Thoracic aorta (tissue), 2 donors: ENCODE measurements around the gene ATG7. TPM values are rescaled to one million over a fixed set of nuclear protein-coding genes. Genes with fewer than 3 reads are reported as not detected.

Experiments
- ATAC-seq: fragments of 150-250 bp; one replicate; pipeline ENCODE4 v1.8.0; 2017; ENCODE audit warnings: low read depth; ENCODE audit not compliant: insufficient number of reproducible peaks, low FRiP score
- DNase-seq: peaks from one replicate; pipeline ENCODE4 v3.0.0-alpha.2; 2020; ENCODE audit warnings: low spot score
- H3K27ac ChIP-seq, 2 donors: fragments of 200-600 bp; sonication (generic); 1 replicate in 1 of 2; 2 replicates in 1 of 2; pipeline ENCODE4 v1.5.1; 2016; ENCODE audit warnings: mild to moderate bottlenecking in 2 of 2, moderate library complexity in 2 of 2
- H3K27me3 ChIP-seq: fragments of 200-600 bp; sonication (generic); replicated peaks from 2 replicates; pipeline ENCODE4 v1.6.0; 2016; ENCODE audit warnings: mild to moderate bottlenecking; ENCODE audit not compliant: insufficient read depth
- H3K36me3 ChIP-seq: fragments of 200-600 bp; sonication (generic); one replicate; pipeline ENCODE4 v1.5.1; 2016
- H3K4me1 ChIP-seq, 2 donors: fragments of 200-600 bp; sonication (generic); 1 replicate in 1 of 2; 2 replicates in 1 of 2; pipeline versions ENCODE4 v1.5.1 to v1.6.0; 2016; ENCODE audit warnings: low read depth in 2 of 2, mild to moderate bottlenecking in 1 of 2; ENCODE audit not compliant: control insufficient read depth in 1 of 2
- H3K4me3 ChIP-seq: fragments of 200-600 bp; sonication (generic); 2 replicates; pipeline ENCODE4 v1.5.1; 2016; ENCODE audit warnings: mild to moderate bottlenecking
- H3K9me3 ChIP-seq: fragments of 200-600 bp; sonication (generic); 2 replicates; pipeline ENCODE4 v1.5.1; 2016
- CTCF ChIP-seq: fragments of 200-600 bp; sonication (generic); IDR thresholded peaks from one replicate; pipeline ENCODE4 v1.5.1; 2019; ENCODE audit warnings: antibody characterized with exemption
- total RNA-seq, 2 donors: library from RNA; depleted of rRNA; stranded (reverse); fragments of >200 nt; gene quantifications; one replicate each; pipeline versions ENCODE4 v1.1.0 to v1.2.3, GENCODE V29; 2016

The ATG7 gene
- total RNA-seq, 2 donors from 2014 or later, result 56.6 to 88.3 TPM

- ATAC-seq, result no peak
- Histone ChIP-seq H3K4me3 (no peak overlapping the region), H3K4me1 (peaks cover 34 to 48% of the 10 kb centered on the region in 2 donors), H3K27ac (peak overlapping the region; percentile 83 to 90), H3K27me3 (no peaks in the 10 kb centered on the region), H3K36me3 (no peaks in the 10 kb centered on the region), H3K9me3 (no peaks in the 10 kb centered on the region)
- TF ChIP-seq CTCF, result no peak
- DNase-seq, result no peak
Measured at GRCh38 chr3:11513817-11514135, 241.6 kb downstream of the ATG7 start.

- Histone ChIP-seq H3K4me3 (peak overlapping the region; percentile 33), H3K36me3 (no peaks in the 10 kb centered on the region), H3K9me3 (no peaks in the 10 kb centered on the region), H3K27me3 (no peaks in the 10 kb centered on the region), H3K4me1 (peaks cover 30 to 42% of the 10 kb centered on the region in 2 donors), H3K27ac (peak overlapping the region; percentile 83 to 90)
- ATAC-seq (peak; percentile 92), DNase-seq (peak; percentile 73)
- TF ChIP-seq CTCF, result peak; percentile 13
Measured at GRCh38 chr3:11514191-11514821, 242.1 kb downstream of the ATG7 start.

- no peak overlapping the region for H3K4me3 ChIP-seq
- H3K27ac ChIP-seq, result no peak overlapping the region
- H3K4me1 ChIP-seq, result peaks cover 21 to 27% of the 10 kb centered on the region in 2 donors
- H3K36me3 ChIP-seq, result no peaks in the 10 kb centered on the region
- H3K27me3 ChIP-seq, result no peaks in the 10 kb centered on the region
- TF ChIP-seq CTCF, result no peak
- ATAC-seq, result no peak
- H3K9me3 ChIP-seq, result no peaks in the 10 kb centered on the region
- DNase-seq, result no peak
Measured at GRCh38 chr3:11517601-11518000, 245.4 kb downstream of the ATG7 start.

GRCh38 chr3:11521167-11521566 lies 249.0 kb downstream of the ATG7 start:
- Histone ChIP-seq H3K9me3 (no peaks in the 10 kb centered on the region), H3K4me3 (no peak overlapping the region), H3K27me3 (no peaks in the 10 kb centered on the region), H3K27ac (no peak overlapping the region), H3K4me1 (peaks cover 13 to 20% of the 10 kb centered on the region in 2 donors), H3K36me3 (no peaks in the 10 kb centered on the region)
- no peak for DNase-seq
- no peak for TF ChIP-seq CTCF
- no peak for ATAC-seq

- Histone ChIP-seq H3K9me3 (no peaks in the 10 kb centered on the region), H3K4me3 (no peak overlapping the region), H3K27me3 (no peaks in the 10 kb centered on the region), H3K4me1 (peaks cover 13 to 20% of the 10 kb centered on the region in 2 donors), H3K27ac (no peak overlapping the region), H3K36me3 (no peaks in the 10 kb centered on the region)
- no peak for TF ChIP-seq CTCF
- ATAC-seq (no peak), DNase-seq (no peak)
Measured at GRCh38 chr3:11522398-11522715, 250.2 kb downstream of the ATG7 start.
